ENCODE measurements around the gene CERS6. TPM values are rescaled to one million over a fixed set of nuclear protein-coding genes. Genes with fewer than 3 reads are reported as not detected.

CERS6 gene
- total RNA-seq, 1 experiment from 2014 or later = 8.3 TPM

DNA sequence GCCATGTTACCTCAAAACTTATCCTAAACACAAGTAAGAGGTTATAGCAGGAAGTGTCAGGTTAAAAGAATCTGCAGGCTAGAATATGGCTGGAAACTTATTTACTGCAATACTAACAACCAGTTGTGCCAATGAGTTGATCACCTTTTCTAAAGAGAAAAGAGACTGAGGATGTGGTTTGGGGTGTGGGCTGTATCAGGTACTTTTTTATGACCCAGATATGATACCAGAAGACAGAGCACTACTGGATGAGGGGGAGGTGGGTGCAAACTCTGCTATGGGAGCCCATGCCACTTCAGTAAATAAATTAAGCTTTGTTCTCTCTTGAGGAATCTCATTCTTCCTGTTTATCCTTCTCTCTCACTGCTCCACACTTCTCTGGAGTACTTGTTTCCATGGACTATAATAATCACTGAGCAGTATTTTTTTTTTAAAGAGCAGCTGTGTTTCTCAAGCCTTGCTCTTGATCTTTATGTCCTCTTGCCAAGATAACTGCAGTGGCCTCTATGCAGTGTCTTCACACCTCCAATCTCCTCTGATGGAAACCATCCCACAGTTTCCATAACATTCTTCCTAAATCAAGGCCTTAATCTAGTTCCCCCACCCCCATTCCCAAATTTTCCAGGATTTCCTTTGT is 295.1 kb downstream of the CERS6 start:
- Histone ChIP-seq H3K4me2 (no peak overlapping the region), H4K20me1 (ENCODE audit: insufficient read depth) (no peaks in the 10 kb centered on the region), H3K4me3 (no peak overlapping the region), H3K36me3 (ENCODE audit: low read depth) (no peaks in the 10 kb centered on the region), H2AFZ (no peak overlapping the region), H3K4me1 (replicated peaks; ENCODE audit: insufficient read depth) (no peaks in the 10 kb centered on the region), H3K9me2 (ENCODE audit: insufficient read depth) (no peaks in the 10 kb centered on the region), H3F3A (ENCODE audit: insufficient read depth, low read depth) (no peaks in the 10 kb centered on the region), H3K9me3 (ENCODE audit: insufficient read depth, low read depth) (no peaks in the 10 kb centered on the region), H3K79me2 (ENCODE audit: low read depth) (no peaks in the 10 kb centered on the region), H3K27ac (no peak overlapping the region), H3K27me3 (ENCODE audit: insufficient read depth, low read depth) (no peaks in the 10 kb centered on the region)
- ChIA-PET CTCF (no interaction called here), POLR2A (ENCODE audit: unreplicated experiment) (no interaction called here)
- DNase-seq = no peak
- intact Hi-C loops (cut with micrococcal nuclease; ENCODE audit: unreplicated experiment) = no loop called here
- TF ChIP-seq EZH2 (IDR thresholded peaks at IDR 0.05; ENCODE audit: low read depth) = no peak
- TF ChIP-seq, protein P1, sequence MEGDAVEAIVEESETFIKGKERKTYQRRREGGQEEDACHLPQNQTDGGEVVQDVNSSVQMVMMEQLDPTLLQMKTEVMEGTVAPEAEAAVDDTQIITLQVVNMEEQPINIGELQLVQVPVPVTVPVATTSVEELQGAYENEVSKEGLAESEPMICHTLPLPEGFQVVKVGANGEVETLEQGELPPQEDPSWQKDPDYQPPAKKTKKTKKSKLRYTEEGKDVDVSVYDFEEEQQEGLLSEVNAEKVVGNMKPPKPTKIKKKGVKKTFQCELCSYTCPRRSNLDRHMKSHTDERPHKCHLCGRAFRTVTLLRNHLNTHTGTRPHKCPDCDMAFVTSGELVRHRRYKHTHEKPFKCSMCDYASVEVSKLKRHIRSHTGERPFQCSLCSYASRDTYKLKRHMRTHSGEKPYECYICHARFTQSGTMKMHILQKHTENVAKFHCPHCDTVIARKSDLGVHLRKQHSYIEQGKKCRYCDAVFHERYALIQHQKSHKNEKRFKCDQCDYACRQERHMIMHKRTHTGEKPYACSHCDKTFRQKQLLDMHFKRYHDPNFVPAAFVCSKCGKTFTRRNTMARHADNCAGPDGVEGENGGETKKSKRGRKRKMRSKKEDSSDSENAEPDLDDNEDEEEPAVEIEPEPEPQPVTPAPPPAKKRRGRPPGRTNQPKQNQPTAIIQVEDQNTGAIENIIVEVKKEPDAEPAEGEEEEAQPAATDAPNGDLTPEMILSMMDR (conservative IDR thresholded peaks at IDR 0.05) = no peak
- no TSS peak for BruUV-seq (replicated peaks)

DNA sequence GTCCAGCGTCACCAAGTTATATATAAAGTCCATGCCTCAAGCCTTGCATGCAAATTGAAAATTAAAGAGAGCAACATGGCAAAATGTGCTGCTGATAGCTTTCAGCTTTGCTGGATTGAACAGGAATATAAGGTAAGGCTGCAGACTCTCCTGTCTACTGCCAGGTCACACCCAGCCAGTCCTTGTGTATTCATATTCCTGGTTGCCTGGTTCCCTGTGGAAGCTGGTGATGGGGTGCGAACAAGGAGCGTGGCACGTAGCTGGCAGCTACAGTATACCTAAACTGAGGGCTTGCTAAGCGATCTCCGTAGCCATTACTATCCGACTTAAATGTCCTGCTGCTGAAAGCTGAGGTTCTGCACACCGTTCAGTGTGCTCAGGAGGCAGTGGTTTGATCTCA is 296.3 kb downstream of the CERS6 start:
- Histone ChIP-seq H3K27me3 (ENCODE audit: insufficient read depth, low read depth) (no peaks in the 10 kb centered on the region), H2AFZ (no peak overlapping the region), H3K4me1 (replicated peaks; ENCODE audit: insufficient read depth) (no peaks in the 10 kb centered on the region), H3K4me2 (no peak overlapping the region), H3K9me3 (ENCODE audit: insufficient read depth, low read depth) (no peaks in the 10 kb centered on the region), H4K20me1 (ENCODE audit: insufficient read depth) (no peaks in the 10 kb centered on the region), H3K36me3 (ENCODE audit: low read depth) (no peaks in the 10 kb centered on the region), H3K27ac (no peak overlapping the region), H3F3A (ENCODE audit: insufficient read depth, low read depth) (no peaks in the 10 kb centered on the region), H3K9me2 (ENCODE audit: insufficient read depth) (no peaks in the 10 kb centered on the region), H3K4me3 (no peak overlapping the region), H3K79me2 (ENCODE audit: low read depth) (no peaks in the 10 kb centered on the region)
- no peak for DNase-seq
- intact Hi-C loops (cut with micrococcal nuclease; ENCODE audit: unreplicated experiment) = no loop called here
- TF ChIP-seq, protein P1 (conservative IDR thresholded peaks at IDR 0.05) = no peak
- no peak for TF ChIP-seq EZH2 (IDR thresholded peaks at IDR 0.05; ENCODE audit: low read depth)
- no TSS peak for BruUV-seq (replicated peaks)
- CTCF ChIA-PET = no interaction called here
- POLR2A ChIA-PET (ENCODE audit: unreplicated experiment) = interaction anchor here (0.7 kb wide), 1 partner anchor 49 kb away, joined by 14 read pairs; no protein-coding TSS in a partner anchor

DNA sequence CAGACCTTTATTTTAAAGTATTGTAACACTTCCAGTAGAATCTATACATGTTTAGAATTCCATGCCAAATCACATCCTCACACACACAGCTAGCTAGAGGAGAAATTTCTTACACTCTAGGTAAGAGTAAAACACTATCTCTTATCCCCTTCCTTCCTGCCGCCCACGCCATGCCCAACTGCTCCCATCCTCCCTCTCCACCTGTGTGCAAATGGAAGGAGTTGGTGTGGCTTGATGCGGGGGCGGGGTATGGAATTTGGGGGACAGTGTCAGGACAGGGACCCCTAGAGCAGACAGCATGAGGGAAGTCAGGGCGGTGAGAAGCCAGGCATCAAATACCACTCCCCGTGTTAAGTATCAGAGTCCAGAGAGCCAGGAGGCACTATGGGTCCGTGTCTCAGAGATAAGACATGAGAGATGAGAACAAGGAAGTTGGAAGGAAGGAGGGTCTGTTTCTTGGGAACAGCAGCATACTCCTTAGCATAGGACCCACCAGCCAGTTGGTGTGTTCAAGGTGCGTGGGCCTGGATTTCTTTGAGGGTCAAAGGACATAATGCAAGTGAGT is 297.8 kb downstream of the CERS6 start:
- POLR2A ChIA-PET (ENCODE audit: unreplicated experiment) = no interaction called here
- intact Hi-C loops (cut with micrococcal nuclease; ENCODE audit: unreplicated experiment) = no loop called here

More for the DNA sequence above, 297.8 kb downstream of the CERS6 start:
- Histone ChIP-seq H3F3A (ENCODE audit: insufficient read depth, low read depth) (no peaks in the 10 kb centered on the region), H3K9me2 (ENCODE audit: insufficient read depth) (no peaks in the 10 kb centered on the region), H3K79me2 (ENCODE audit: low read depth) (no peaks in the 10 kb centered on the region), H3K9me3 (ENCODE audit: insufficient read depth, low read depth) (no peaks in the 10 kb centered on the region), H3K4me3 (no peak overlapping the region), H2AFZ (no peak overlapping the region), H3K27ac (no peak overlapping the region), H3K27me3 (ENCODE audit: insufficient read depth, low read depth) (no peaks in the 10 kb centered on the region), H3K4me2 (no peak overlapping the region), H3K36me3 (ENCODE audit: low read depth) (no peaks in the 10 kb centered on the region), H4K20me1 (ENCODE audit: insufficient read depth) (no peaks in the 10 kb centered on the region), H3K4me1 (replicated peaks; ENCODE audit: insufficient read depth) (no peaks in the 10 kb centered on the region)
- CTCF ChIA-PET = interaction anchor here (0.6 kb wide), 1 partner anchor 469 kb away, joined by 3 read pairs; no protein-coding TSS in a partner anchor
- BruUV-seq (replicated peaks) = no TSS peak
- no peak for DNase-seq
- TF ChIP-seq, protein P1 (conservative IDR thresholded peaks at IDR 0.05) = no peak
- TF ChIP-seq EZH2 (IDR thresholded peaks at IDR 0.05; ENCODE audit: low read depth) = no peak
